Body of pancreas (tissue), 4 donors: ENCODE measurements around the gene GJD2.

Experiments
- CTCF ChIP-seq, 7 experiments: fragments of 450-650 bp in 4 of 7; fragments of 200-600 bp in 3 of 7; sonication (generic) in 3 of 7; IDR thresholded peaks; one replicate each; pipeline ENCODE4 v1.5.1; 2016 to 2019; ENCODE audit warnings: antibody characterized with exemption in 7 of 7
- POLR2A ChIP-seq, 3 donors: fragments of 450-650 bp; IDR thresholded peaks; one replicate each; pipeline ENCODE4 v1.6.1; 2016; ENCODE audit warnings: antibody characterized with exemption in 3 of 3, mild to moderate bottlenecking in 2 of 3

- TF ChIP-seq CTCF (IDR thresholded peaks at IDR 0.05), result no peak
- TF ChIP-seq POLR2A (IDR thresholded peaks at IDR 0.05), result no peak
Observed at GRCh38 chr15:34709866-34710265, 44.9 kb downstream of the GJD2 start.
